HFFc6 (cell line): ENCODE data around the gene SPRED2. TPM values are rescaled to one million over a fixed set of nuclear protein-coding genes. Genes with fewer than 3 reads are reported as not detected.

Source experiments
- DNase-seq: peaks from one replicate; pipeline ENCODE4 v3.0.0-alpha.2; 2018
- H3K27ac Mint-ChIP-seq: 2 replicates; pipeline ENCODE4 v1.8.0; 2020; ENCODE audit warnings: mild to moderate bottlenecking, mixed read lengths
- H3K27me3 Mint-ChIP-seq: 2 replicates; pipeline ENCODE4 v1.8.0; 2021; ENCODE audit warnings: mild to moderate bottlenecking, moderate library complexity, mixed read lengths; ENCODE audit not compliant: insufficient read depth
- H3K36me3 Mint-ChIP-seq: 2 replicates; pipeline ENCODE4 v1.8.0; 2021; ENCODE audit warnings: low read depth, mixed read lengths
- H3K4me1 Mint-ChIP-seq: 2 replicates; pipeline ENCODE4 v1.8.0; 2020; ENCODE audit warnings: low read depth, mixed read lengths
- H3K4me3 Mint-ChIP-seq: 2 replicates; pipeline ENCODE4 v1.8.0; 2020; ENCODE audit warnings: mild to moderate bottlenecking, moderate library complexity, mixed read lengths
- H3K9me3 Mint-ChIP-seq: 2 replicates; pipeline ENCODE4 v1.8.0; 2020; ENCODE audit warnings: mild to moderate bottlenecking, mixed read lengths
- total RNA-seq, 6 experiments: library from RNA; stranded (reverse); fragmentation: NEBNext Ultra II Directional; extraction: Animal tissue kit (Norgen Biotek cat#: 25700); gene quantifications; 2 replicates in 1 of 6; 3 replicates in 5 of 6; pipeline ENCODE4 v1.2.3, GENCODE V29; 2021
- TF ChIP-seq, protein P1 (sequence below): fragments of 200-600 bp; sonication (generic); IDR thresholded peaks from 2 replicates; pipeline ENCODE4 v1.5.0; 2021; ENCODE audit warnings: antibody characterized with exemption, mild to moderate bottlenecking

The SPRED2 gene
- total RNA-seq, 6 experiments from 2014 or later: 28.7 to 38.5 (median 33.3) TPM

DNA sequence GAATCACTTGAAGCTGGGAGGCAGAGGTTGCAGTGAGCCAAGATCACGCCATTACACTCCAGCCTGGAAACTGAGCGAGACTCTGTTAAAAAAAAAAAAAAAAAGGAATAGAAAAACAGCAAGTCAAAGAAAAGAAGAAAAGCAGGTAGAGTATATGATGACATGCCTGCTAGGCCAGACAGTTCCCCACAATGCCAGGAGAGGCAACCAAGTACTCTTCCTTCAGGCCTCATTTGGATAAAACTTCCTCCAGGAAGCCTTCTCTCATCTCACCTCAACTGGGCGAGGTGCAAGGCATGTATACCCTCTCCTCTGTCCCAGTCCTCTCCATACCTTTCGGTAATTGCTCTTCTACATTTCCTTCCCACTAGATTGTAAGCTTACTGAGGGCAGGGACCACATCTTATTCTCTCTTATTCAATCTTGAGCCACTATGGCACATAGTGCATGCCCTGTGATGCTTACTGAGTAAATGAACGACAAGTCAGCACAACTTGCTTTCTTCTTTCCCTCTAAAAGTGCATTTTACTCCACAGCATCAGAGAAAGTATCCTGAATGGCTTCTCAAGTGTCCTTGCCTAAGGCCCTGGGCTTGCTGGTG is 10.1 kb upstream of the SPRED2 start:
- no peaks in the 10 kb centered on the region; the same call in 1 of the 2 replicates for H3K27me3 Mint-ChIP-seq
- peaks cover 16% of the 10 kb centered on the region for H3K4me1 Mint-ChIP-seq
- TF ChIP-seq, protein P1, sequence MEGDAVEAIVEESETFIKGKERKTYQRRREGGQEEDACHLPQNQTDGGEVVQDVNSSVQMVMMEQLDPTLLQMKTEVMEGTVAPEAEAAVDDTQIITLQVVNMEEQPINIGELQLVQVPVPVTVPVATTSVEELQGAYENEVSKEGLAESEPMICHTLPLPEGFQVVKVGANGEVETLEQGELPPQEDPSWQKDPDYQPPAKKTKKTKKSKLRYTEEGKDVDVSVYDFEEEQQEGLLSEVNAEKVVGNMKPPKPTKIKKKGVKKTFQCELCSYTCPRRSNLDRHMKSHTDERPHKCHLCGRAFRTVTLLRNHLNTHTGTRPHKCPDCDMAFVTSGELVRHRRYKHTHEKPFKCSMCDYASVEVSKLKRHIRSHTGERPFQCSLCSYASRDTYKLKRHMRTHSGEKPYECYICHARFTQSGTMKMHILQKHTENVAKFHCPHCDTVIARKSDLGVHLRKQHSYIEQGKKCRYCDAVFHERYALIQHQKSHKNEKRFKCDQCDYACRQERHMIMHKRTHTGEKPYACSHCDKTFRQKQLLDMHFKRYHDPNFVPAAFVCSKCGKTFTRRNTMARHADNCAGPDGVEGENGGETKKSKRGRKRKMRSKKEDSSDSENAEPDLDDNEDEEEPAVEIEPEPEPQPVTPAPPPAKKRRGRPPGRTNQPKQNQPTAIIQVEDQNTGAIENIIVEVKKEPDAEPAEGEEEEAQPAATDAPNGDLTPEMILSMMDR: no peak
- no peak for DNase-seq
- H3K4me3 Mint-ChIP-seq: no peak overlapping the region
- H3K27ac Mint-ChIP-seq: no peak overlapping the region
- peaks cover under 1% of the 10 kb centered on the region; the same call in 1 of the 2 replicates for H3K9me3 Mint-ChIP-seq
- peaks cover under 1% of the 10 kb centered on the region; the same call in 1 of the 2 replicates for H3K36me3 Mint-ChIP-seq

DNA sequence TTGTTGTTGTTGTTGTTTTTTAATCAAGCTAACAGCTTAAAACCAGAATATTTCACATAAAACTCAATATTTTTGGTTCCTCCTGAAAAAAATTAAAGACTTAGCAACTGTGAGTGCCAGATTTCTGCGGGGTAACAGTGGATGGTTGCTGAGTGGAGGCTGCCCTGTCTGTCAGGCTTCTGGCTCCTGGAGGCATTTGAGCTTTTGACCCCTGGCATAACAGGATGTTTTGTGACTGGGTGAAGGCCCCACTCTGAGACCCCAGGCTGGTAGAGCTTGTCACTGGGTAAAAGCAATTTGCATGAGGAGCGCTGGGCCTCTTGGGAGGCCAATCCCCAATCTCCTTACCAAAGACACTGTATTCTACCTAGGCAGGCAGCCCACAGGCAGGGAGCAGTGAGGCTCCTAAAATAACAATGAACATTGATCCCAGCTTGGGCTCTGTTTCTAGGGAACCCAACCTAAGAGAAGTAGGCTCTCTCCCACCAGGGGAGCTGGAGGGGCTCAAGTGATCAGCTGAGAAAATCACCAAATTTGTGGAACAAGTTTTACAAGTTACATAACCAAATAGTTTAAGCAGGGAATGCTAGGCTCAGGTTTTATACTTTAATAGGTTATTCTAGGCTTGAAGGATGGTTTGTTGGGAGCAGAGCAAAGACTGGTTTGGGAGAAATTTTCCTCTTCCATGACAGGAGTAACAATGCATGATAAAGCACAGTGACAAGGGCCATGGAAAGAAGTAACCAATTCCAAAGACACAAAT is 5.9 kb upstream of the SPRED2 start:
- H3K27ac Mint-ChIP-seq: no peak overlapping the region
- TF ChIP-seq, protein P1: no peak
- H3K36me3 Mint-ChIP-seq: no peaks in the 10 kb centered on the region
- no peak overlapping the region for H3K4me3 Mint-ChIP-seq
- no peaks in the 10 kb centered on the region for H3K9me3 Mint-ChIP-seq
- H3K4me1 Mint-ChIP-seq: peaks cover 32% of the 10 kb centered on the region
- DNase-seq: no peak
- peaks cover 5% of the 10 kb centered on the region for H3K27me3 Mint-ChIP-seq

DNA sequence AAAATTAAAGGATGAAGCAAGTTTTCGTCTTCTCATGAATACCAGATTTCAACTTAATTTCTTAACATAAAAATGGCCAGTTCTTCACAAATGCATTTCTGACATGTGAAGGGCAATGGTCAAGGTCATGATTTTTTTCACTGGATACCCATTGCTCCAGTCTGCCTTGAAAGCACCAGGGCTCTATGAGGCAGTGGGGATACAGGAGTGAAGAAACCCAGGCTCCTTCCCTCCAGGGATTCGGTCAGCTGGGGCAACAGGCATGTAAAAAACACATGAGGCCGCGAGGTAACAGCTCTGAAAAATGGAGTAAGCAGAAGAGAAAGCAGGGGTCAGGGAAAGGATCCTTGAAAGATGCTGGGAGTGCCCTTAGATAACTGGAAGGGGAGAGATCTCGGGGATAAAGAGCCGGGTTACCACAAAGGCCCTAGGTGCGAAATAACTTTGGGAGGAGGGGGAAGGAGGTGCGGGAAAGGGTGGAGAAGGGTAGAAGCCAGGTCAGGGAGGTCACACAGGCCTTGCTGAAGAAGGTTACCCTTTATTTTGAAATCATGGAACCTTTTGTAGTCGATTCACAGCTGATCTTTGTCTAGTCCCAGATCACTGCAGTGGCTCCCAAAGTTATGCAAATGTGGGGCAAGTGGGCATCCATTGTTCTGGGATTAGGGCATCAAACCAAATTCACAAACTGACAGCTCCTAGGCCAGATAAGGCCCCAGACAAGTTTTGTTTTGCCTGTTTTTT is 5.2 kb upstream of the SPRED2 start:
- peaks cover 5% of the 10 kb centered on the region for H3K27me3 Mint-ChIP-seq
- H3K27ac Mint-ChIP-seq: peak overlapping the region; percentile 99
- H3K4me3 Mint-ChIP-seq: peak overlapping the region; percentile 96
- TF ChIP-seq, protein P1: no peak
- H3K4me1 Mint-ChIP-seq: peaks cover 32% of the 10 kb centered on the region
- DNase-seq: no peak
- no peaks in the 10 kb centered on the region for H3K36me3 Mint-ChIP-seq
- H3K9me3 Mint-ChIP-seq: no peaks in the 10 kb centered on the region

DNA sequence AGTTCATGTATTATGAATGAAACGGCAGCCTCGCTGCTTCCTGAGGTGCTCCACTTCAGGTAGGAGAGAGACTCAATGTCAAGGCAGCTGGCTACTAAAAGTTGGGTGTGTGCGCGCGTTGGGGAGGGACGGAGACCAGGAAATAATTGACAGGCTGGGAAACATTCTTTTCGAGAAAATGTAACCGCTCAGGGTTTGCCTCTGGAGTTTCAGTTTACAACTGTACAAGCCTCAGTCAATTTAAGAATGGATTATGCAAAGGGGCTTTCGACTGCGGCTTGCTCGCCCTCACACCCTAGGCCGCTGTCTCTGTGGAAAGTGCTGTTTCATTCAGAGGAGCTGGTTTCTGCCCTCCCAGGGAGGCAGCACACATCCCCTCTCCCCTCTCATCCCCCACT is 4.4 kb upstream of the SPRED2 start:
- H3K4me3 Mint-ChIP-seq: peak overlapping the region; percentile 96
- H3K27ac Mint-ChIP-seq: peak overlapping the region; percentile 99
- TF ChIP-seq, protein P1: no peak
- no peaks in the 10 kb centered on the region for H3K36me3 Mint-ChIP-seq
- no peak for DNase-seq
- H3K27me3 Mint-ChIP-seq: peaks cover 5% of the 10 kb centered on the region
- H3K9me3 Mint-ChIP-seq: no peaks in the 10 kb centered on the region
- H3K4me1 Mint-ChIP-seq: peaks cover 32% of the 10 kb centered on the region

DNA sequence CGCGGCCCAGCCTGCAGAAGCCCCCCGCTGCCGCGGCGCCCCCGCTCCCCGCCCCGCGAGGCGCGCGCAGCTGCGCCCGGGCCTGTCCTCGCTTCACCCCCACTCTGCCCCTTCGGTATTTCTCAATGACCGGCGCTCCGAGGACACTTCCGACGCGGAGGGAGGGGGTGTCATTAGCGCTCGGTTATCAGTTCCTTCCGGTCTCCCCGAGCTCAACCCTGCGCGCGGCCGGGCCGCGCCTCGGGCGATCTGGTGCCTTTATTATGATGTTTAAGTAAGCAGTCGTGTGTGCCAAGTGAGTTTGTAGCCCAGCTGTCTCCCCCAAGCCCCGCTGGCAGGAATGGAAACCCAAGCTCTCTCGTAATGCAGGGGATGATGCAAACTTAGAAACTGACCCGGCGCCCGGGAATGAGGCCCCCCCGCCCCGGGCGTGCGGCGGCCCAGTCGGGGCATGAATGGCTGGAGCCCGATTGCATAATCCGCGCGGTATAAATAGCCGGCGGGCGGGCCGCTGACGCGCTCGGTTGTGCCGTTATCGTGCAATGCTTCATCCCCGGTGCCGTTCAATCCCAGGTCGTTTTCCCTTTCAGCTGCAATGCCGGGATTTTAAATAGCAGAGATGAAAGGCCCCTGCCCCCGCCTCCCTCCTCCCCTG is 3.9 kb upstream of the SPRED2 start:
- no peaks in the 10 kb centered on the region for H3K36me3 Mint-ChIP-seq

More for the DNA sequence above, 3.9 kb upstream of the SPRED2 start:
- Mint-ChIP-seq H3K9me3 (no peaks in the 10 kb centered on the region), H3K27ac (peak overlapping the region; percentile 99), H3K27me3 (peaks cover 5% of the 10 kb centered on the region), H3K4me3 (peak overlapping the region; percentile 96), H3K4me1 (peaks cover 32% of the 10 kb centered on the region)
- TF ChIP-seq, protein P1: no peak
- peak; percentile 95 for DNase-seq
